NK-92 (cell line): Measurements from ENCODE around the gene BMPR1B.

Source experiments
- DNase-seq: peaks from one replicate; lab custom pipeline; 2025; ENCODE audit not compliant: unreplicated experiment; lab: John Stamatoyannopoulos, UW

Gene BMPR1B

GRCh38 chr4:94762326-94762725, 4.6 kb downstream of the BMPR1B start:
- DNase-seq, result no peak

- no peak for DNase-seq
These were observed 5.2 kb downstream of the BMPR1B start for GRCh38 chr4:94763005-94763404.

GRCh38 chr4:94763500-94763899, 5.7 kb downstream of the BMPR1B start:
- DNase-seq, result no peak

GRCh38 chr4:94764069-94764468, 6.3 kb downstream of the BMPR1B start:
- no peak for DNase-seq

DNA sequence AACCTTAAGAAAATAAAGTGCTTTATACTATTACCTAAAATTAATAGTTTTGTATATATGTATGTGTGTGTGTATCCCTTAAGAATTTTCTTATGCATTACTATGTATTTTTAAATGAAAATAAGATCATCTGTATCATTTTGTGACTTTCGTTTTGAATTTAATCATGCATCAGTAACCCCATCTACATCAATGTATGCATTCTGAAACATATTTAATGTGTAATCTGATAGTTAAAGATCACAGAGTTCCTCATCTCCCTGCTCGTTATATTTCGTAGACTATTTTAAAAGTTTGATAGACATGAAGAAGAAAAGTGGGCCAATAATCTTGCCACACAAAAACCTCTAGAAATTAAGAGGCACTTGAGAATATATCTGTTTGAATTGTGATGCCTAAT, 7.4 kb downstream of the BMPR1B start:
- no peak for DNase-seq

GRCh38 chr4:94765648-94766047, 7.9 kb downstream of the BMPR1B start:
- no peak for DNase-seq

GRCh38 chr4:94766856-94767255, 9.1 kb downstream of the BMPR1B start:
- DNase-seq, result no peak

DNA sequence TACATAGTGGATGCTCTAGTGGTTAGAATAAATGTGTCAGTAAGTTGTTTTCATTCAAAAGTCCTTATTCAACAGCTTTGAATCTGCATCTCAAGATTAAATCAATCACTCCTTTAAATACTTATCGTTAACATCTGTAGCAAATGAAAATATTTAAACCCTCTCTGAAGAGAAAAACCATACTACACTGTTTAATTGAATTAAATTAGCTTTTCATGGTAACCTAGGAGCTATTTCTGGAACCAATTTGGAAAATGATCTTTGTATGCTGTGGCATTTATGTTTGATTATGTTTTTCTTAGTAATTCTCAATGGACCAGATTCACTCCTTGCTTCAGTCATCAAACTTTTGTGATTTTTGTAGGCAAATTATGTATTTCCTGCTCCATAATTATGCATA, 9.7 kb downstream of the BMPR1B start:
- DNase-seq, result no peak

GRCh38 chr4:94782707-94783106, 25.0 kb downstream of the BMPR1B start:
- DNase-seq, result no peak

- DNase-seq, result no peak
These were observed 33.9 kb downstream of the BMPR1B start for GRCh38 chr4:94791701-94792100.

DNA sequence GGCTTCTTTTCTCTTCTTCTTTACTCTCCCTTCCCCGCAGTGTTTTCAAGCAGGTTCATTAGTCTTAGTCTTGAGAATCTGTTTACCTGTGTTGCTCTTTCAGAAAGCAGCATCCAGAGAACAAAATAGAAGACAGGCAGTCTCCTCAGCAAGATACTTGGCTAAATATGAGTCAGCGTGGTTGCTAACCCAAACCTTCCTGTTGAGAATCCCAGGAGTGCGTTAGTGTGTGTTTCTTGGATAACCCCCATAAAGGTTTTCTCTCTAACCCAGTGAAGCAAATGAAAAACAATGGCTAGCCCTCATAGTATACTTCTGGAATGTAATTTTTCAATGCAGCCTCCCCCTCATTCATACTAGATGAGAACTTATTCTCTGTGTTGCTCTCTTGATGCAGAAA, 41.1 kb downstream of the BMPR1B start:
- no peak for DNase-seq

DNA sequence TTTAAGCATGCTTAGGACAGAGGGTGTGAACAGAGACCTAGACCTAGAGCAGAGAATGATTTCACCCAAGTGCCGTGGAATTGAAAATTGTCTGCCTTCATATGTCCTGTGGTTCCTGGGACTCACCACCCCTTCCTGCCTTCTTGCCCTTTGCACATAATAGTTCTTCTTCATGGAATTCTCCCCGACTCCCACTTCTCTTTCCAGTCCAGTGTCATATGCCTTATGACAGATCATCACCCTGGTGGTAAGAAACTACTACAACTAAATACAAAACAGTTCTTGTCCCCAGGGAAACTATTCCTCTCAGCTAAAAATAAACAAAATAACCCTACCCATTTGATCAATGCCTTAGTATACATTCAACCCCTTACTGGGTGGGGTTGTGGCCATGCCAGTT, 43.3 kb downstream of the BMPR1B start:
- no peak for DNase-seq

GRCh38 chr4:94802091-94802490, 44.3 kb downstream of the BMPR1B start:
- DNase-seq, result no peak

- no peak for DNase-seq
These were observed 45.4 kb downstream of the BMPR1B start for GRCh38 chr4:94803181-94803580.

DNA sequence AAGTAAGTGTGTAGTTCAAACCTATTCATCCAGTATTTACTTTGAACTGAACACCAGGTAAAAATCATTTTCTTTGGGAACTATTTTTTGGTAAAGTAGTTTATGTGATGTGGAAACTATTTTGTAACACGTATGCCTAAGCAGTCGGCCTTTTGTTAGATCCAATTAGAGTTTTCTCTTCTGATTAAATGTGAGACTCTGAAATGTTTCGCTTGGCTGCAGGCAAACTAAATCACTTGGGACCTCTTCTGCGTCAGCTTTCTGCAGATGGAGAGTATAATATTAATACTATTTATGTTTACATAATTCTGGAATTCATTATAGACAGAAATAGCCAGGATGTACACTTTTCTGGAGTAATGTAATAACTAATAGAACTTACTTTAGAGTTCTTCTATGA, 46.9 kb downstream of the BMPR1B start:
- DNase-seq, result no peak

- DNase-seq, result no peak
These were observed 48.6 kb downstream of the BMPR1B start for GRCh38 chr4:94806376-94806775.

- no peak for DNase-seq
These were observed 53.9 kb downstream of the BMPR1B start for GRCh38 chr4:94811643-94812042.

- no peak for DNase-seq
These were observed 55.5 kb downstream of the BMPR1B start for GRCh38 chr4:94813221-94813620.

DNA sequence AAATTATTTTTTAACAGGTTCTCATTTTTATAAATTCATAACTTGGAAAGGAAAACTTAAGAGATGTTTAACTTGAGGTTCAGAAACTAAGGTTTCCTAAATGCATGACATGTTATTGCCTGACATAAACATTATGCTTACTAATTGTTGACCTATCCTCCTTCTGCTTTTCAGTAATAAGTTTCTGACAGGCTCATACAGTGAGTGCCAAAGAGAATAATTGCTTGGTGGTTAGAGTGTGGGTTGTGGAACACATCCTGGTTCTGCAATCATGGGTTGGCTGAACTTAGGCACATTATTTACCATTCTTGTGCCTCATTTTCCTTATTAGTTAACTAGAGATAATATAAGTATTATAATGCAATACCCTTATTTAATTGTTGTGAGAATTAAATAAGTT, 56.5 kb downstream of the BMPR1B start:
- DNase-seq, result no peak

DNA sequence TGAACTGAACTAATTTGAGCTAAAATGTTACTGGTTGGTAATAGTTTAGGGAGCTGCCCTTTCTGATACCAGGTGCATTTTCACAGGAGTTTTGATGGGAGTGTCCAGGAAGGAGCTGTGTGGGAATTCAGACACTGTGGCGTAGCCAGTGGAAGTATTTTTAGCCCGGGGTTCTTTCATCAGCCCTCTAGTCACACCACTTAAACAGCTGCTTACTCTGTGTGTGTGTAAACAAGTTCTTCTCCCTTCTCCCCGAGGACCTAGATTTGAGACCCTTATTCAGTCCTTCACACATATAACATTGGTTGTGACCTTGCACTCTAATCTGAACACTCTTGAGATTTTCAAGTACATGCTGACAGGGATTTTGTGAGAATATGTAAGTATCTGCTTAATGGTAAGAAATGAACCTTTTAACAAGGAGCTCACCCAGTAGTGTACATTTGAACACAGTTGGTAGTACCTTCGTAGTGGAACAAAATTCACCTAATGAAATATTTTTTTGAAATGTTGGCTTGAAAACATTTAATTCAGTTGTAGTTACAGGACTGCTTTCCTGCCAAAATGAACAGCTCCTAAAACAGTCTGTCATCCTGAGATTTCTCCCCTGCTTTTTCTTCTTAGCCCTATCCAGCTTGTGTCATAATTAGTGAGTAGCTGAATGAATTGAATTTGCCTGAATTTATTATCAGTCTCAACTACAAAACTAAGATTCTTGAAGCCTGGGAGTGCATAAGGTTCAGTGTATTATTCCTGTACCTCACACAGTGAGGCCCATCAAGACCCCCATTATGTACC, 61.8 kb downstream of the BMPR1B start:
- DNase-seq, result no peak

DNA sequence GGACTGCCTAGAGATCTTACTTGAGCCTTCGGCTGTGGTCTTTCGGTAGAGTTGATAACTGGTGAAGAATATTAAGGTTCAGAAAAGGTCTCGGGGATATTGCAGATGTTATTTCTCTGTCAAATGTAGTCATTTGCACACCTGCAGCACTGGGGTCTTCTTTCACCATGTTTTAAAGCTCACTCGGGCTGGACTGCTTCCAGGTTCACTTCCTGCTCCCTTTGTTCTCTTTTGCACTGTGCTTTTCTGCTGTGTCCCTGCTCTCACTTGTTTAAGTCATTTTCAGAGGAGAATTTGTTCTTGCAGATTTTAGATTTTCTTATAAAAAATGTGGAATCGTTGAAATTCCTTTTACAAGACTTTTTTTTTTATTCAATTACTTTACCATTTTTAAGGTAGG, 68.5 kb downstream of the BMPR1B start:
- no peak for DNase-seq

- no peak for DNase-seq
These were observed 69.8 kb downstream of the BMPR1B start for GRCh38 chr4:94827481-94828110.

DNA sequence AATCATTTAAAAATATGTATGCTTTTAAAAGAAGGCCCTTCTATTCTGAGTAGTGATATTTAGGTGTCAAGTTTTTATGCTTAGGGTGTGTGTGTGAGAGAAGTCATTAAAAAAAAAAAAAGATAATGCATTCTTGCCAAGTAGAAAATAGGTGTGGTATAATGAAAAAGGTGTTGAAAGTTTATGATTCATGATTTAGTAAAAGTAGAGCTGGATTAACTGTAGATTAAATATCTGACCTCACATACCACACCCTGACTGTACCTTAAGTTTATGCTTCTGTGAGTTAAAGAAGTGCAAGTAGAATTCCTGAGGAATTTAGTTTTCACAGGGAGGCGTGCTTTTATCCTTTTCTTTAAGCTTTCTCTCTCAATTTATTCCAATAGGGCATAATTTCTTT, 71.1 kb downstream of the BMPR1B start:
- no peak for DNase-seq
